PC-9 (cell line): ENCODE data around the gene RAI2. TPM values are rescaled to one million over a fixed set of nuclear protein-coding genes. Genes with fewer than 3 reads are reported as not detected.

ENCODE experiments used
- BruUV-seq: library from RNA; stranded (reverse); fragments of 400-500 nt; replicated peaks from 2 replicates; lab custom pipeline; 2021; lab: Mats Ljungman, UMichigan
- CTCF ChIA-PET: fragments of 300-600 bp; sonication (Branson Sonifier 250); formaldehyde crosslinking; loops from one replicate; lab custom pipeline; 2022; ENCODE audit warnings: antibody characterized with exemption; lab: Charles Lee
- POLR2A ChIA-PET: fragments of 300-600 bp; sonication (Branson Sonifier 250); formaldehyde crosslinking; loops from one replicate; lab custom pipeline; 2022; ENCODE audit warnings: antibody characterized with exemption; ENCODE audit not compliant: unreplicated experiment; lab: Charles Lee
- DNase-seq, 2 experiments: peaks; one replicate each; pipeline versions ENCODE4 v3.0.0 to v3.0.0-alpha.2; 2015 to 2022; ENCODE audit warnings: mixed read lengths in 1 of 2
- H2AFZ ChIP-seq: fragments of 200-600 bp; sonication (generic); 2 replicates; pipeline ENCODE4 v1.8.1; 2017; ENCODE audit warnings: antibody characterized with exemption
- H3F3A ChIP-seq: fragments of 200-600 bp; sonication (generic); 2 replicates; pipeline ENCODE4 v1.8.1; 2017; ENCODE audit warnings: antibody characterized with exemption, mild to moderate bottlenecking, low read depth; ENCODE audit not compliant: insufficient read depth
- H3K27ac ChIP-seq: fragments of 200-600 bp; sonication (generic); 2 replicates; pipeline ENCODE4 v1.6.1; 2016; ENCODE audit warnings: mixed run types
- H3K27me3 ChIP-seq: fragments of 200-600 bp; sonication (generic); 2 replicates; pipeline ENCODE4 v1.6.1; 2016; ENCODE audit warnings: low read depth, mixed run types; ENCODE audit not compliant: insufficient read depth
- H3K36me3 ChIP-seq: fragments of 200-600 bp; sonication (generic); 2 replicates; pipeline ENCODE4 v1.6.1; 2016; ENCODE audit warnings: low read depth, mixed run types
- H3K4me1 ChIP-seq: fragments of 200-600 bp; sonication (generic); replicated peaks from 2 replicates; pipeline ENCODE4 v1.6.1; 2016; ENCODE audit warnings: mixed run types; ENCODE audit not compliant: insufficient read depth
- H3K4me2 ChIP-seq: fragments of 200-600 bp; sonication (generic); 2 replicates; pipeline ENCODE4 v1.6.1; 2017; ENCODE audit warnings: mixed run types
- H3K4me3 ChIP-seq: fragments of 200-600 bp; sonication (generic); 2 replicates; pipeline ENCODE4 v1.6.1; 2016; ENCODE audit warnings: mixed run types
- H3K79me2 ChIP-seq: fragments of 200-600 bp; sonication (generic); 2 replicates; pipeline ENCODE4 v1.6.1; 2017; ENCODE audit warnings: low read depth, mixed run types
- H3K9me2 ChIP-seq: fragments of 200-600 bp; sonication (generic); 2 replicates; pipeline ENCODE4 v1.8.1; 2017; ENCODE audit warnings: mild to moderate bottlenecking; ENCODE audit not compliant: insufficient read depth
- H3K9me3 ChIP-seq: fragments of 200-600 bp; sonication (generic); 2 replicates; pipeline ENCODE4 v1.8.1; 2016; ENCODE audit warnings: low read depth; ENCODE audit not compliant: insufficient read depth
- H4K20me1 ChIP-seq: fragments of 200-600 bp; sonication (generic); 2 replicates; pipeline ENCODE4 v1.8.1; 2017; ENCODE audit not compliant: insufficient read depth
- EZH2 ChIP-seq: fragments of 200-600 bp; sonication (generic); IDR thresholded peaks from 2 replicates; pipeline ENCODE4 v1.8.0; 2017; ENCODE audit warnings: antibody characterized with exemption, low read depth
- intact Hi-C: fragments of 100-400 bp; cut with micrococcal nuclease; formaldehyde crosslinking; loops from one replicate; pipeline ENCODE4 v1.10.0; 2022; ENCODE audit not compliant: unreplicated experiment
- total RNA-seq: library from RNA; stranded (reverse); gene quantifications from 2 replicates; pipeline ENCODE4 v1.2.3, GENCODE V29; 2021
- TF ChIP-seq, protein P1 (sequence below): fragments of 200-600 bp; sonication (generic); conservative IDR thresholded peaks from 2 replicates; pipeline ENCODE4 v1.6.1; 2017; ENCODE audit warnings: mixed run types, antibody characterized with exemption, mild to moderate bottlenecking, moderate library complexity

RAI2 gene
- total RNA-seq, 1 experiment from 2014 or later, result not detected

DNA sequence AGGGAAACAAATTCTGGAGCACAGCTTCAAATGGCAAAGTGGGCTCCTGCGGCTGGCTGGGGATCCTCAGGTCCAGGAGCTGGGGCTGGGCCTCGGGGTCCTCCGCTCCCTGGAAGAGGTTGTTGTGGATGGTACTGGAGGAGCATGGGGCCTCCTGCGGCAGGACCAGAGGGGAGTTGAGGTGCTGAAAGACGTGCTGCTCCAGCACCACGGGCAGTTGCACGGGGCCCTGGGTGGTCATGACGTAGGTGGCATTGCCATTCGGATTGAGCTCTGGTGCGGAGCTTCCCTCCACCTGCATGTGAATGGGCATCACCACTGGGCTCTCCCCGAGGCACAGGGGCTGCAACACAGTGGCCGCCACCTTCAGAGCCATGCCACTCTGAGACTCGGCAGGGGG, 59.7 kb downstream of the RAI2 start:
- Histone ChIP-seq H3K9me2 (no peaks in the 10 kb centered on the region), H4K20me1 (no peaks in the 10 kb centered on the region), H3K4me2 (no peak overlapping the region), H3K27ac (no peak overlapping the region), H3K27me3 (peaks cover 28% of the 10 kb centered on the region), H2AFZ (no peak overlapping the region), H3K4me1 (no peaks in the 10 kb centered on the region), H3F3A (no peaks in the 10 kb centered on the region), H3K36me3 (no peaks in the 10 kb centered on the region), H3K4me3 (no peak overlapping the region), H3K9me3 (no peaks in the 10 kb centered on the region), H3K79me2 (no peaks in the 10 kb centered on the region)
- BruUV-seq, result no TSS peak
- CTCF ChIA-PET, result no interaction called here
- POLR2A ChIA-PET, result no interaction called here
- intact Hi-C loops, result no loop called here
- TF ChIP-seq, protein P1, sequence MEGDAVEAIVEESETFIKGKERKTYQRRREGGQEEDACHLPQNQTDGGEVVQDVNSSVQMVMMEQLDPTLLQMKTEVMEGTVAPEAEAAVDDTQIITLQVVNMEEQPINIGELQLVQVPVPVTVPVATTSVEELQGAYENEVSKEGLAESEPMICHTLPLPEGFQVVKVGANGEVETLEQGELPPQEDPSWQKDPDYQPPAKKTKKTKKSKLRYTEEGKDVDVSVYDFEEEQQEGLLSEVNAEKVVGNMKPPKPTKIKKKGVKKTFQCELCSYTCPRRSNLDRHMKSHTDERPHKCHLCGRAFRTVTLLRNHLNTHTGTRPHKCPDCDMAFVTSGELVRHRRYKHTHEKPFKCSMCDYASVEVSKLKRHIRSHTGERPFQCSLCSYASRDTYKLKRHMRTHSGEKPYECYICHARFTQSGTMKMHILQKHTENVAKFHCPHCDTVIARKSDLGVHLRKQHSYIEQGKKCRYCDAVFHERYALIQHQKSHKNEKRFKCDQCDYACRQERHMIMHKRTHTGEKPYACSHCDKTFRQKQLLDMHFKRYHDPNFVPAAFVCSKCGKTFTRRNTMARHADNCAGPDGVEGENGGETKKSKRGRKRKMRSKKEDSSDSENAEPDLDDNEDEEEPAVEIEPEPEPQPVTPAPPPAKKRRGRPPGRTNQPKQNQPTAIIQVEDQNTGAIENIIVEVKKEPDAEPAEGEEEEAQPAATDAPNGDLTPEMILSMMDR, result no peak
- TF ChIP-seq EZH2, result no peak
- DNase-seq, result no peak

- CTCF ChIA-PET, result no interaction called here
- Histone ChIP-seq H2AFZ (no peak overlapping the region), H3K27me3 (peaks cover 28% of the 10 kb centered on the region), H3K9me2 (no peaks in the 10 kb centered on the region), H4K20me1 (no peaks in the 10 kb centered on the region), H3K27ac (no peak overlapping the region), H3K79me2 (no peaks in the 10 kb centered on the region), H3K36me3 (no peaks in the 10 kb centered on the region), H3F3A (no peaks in the 10 kb centered on the region), H3K4me3 (no peak overlapping the region), H3K4me1 (no peaks in the 10 kb centered on the region), H3K4me2 (no peak overlapping the region), H3K9me3 (no peaks in the 10 kb centered on the region)
- POLR2A ChIA-PET, result no interaction called here
- no TSS peak for BruUV-seq
- intact Hi-C loops, result no loop called here
- TF ChIP-seq, protein P1, result no peak
- TF ChIP-seq EZH2, result no peak
- no peak for DNase-seq
These were observed 62.2 kb downstream of the RAI2 start for GRCh38 chrX:17798921-17799320.

DNA sequence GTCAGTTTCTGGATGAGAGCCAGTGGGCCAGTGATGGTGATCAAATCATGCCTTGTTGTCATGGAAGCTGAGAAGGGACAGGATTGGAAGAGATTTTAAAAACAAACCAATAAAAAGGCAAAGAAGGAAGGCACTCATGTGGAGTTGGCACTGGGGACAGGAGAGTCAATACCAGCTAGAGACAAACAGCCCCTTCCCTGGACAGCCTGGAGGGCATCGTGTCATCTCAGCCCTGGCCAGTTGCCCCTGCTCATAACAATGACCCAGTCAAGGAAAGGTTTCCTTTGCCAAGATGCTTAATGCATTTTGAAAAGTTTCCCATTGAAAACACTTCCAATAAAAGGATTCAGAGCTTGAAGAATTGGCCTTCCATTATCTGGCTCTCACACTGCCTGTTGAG, 68.3 kb downstream of the RAI2 start:
- ChIA-PET CTCF (no interaction called here), POLR2A (no interaction called here)
- no peaks in the 10 kb centered on the region for H3K9me3 ChIP-seq
- H3K36me3 ChIP-seq, result no peaks in the 10 kb centered on the region
- no peaks in the 10 kb centered on the region for H4K20me1 ChIP-seq
- H3K4me3 ChIP-seq, result no peak overlapping the region
- no TSS peak for BruUV-seq
- no peaks in the 10 kb centered on the region for H3K9me2 ChIP-seq
- H3F3A ChIP-seq, result no peaks in the 10 kb centered on the region
- peaks cover 11% of the 10 kb centered on the region; the same call in 1 of the 2 replicates for H3K27me3 ChIP-seq
- H2AFZ ChIP-seq, result no peak overlapping the region
- H3K4me1 ChIP-seq, result no peaks in the 10 kb centered on the region
- no peak overlapping the region for H3K4me2 ChIP-seq
- TF ChIP-seq, protein P1, result no peak
- TF ChIP-seq EZH2, result no peak
- H3K79me2 ChIP-seq, result no peaks in the 10 kb centered on the region
- intact Hi-C loops, result no loop called here
- no peak for DNase-seq
- H3K27ac ChIP-seq, result no peak overlapping the region
